ENCODE results near the gene ILK. TPM values are rescaled to one million over a fixed set of nuclear protein-coding genes. Genes with fewer than 3 reads are reported as not detected.

Gene ILK
- total and polyA plus RNA-seq, 10 of the 15 experiments (the other 5 are each of a cell fraction or from before 2014, with no cell fraction given): 51.8 to 163 (median 92.0) TPM

DNA sequence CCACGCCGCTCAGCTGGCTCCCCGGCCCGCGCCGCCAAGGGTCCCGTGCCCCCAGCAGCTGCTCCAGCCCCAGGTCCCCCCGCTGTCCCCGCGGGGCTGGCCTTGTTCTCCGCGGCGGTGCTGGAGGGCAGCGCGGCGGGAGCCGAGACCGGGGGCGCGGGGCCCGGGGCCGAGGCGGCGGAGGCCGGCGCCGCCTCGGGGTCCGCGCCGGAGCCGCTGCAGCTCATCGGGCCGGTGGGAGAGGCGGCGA, 8.3 kb downstream of the ILK start:
- peaks cover 23 to 34% of the 10 kb centered on the region in 2 experiments for H3K36me3 ChIP-seq (ENCODE audit: control insufficient read depth in 2 of 2, insufficient read depth in 2 of 2, low read length in 1 of 2)
- POLR2A ChIA-PET: interaction anchor here (0.6 to 7.2 kb wide), 14 partner anchors 8 to 133 kb away, joined by 3 to 85 read pairs (median 5); partner anchors contain the start of genes ARFIP2, ILK, MRPL17 and TIMM10B
- ATAC-seq (no peak), FAIRE-seq (no peak), DNase-seq (ENCODE audit: low read depth, low spot score) (no peak)
- H3K9ac ChIP-seq (ENCODE audit: control insufficient read depth, insufficient read depth, low read length): peak overlapping the region; percentile 95
- in situ Hi-C loops (cut with MboI): loop anchor here (10.0 kb wide), 1 partner anchor 913 kb away; no protein-coding TSS in a partner anchor
- no peaks in the 10 kb centered on the region for H4K20me1 ChIP-seq (ENCODE audit: control insufficient read depth, insufficient read depth)
- H2AFZ ChIP-seq (ENCODE audit: control insufficient read depth, low read depth, low read length): no peak overlapping the region
- H3K4me1 ChIP-seq (ENCODE audit: control insufficient read depth, insufficient read depth, low read length): peaks cover 26% of the 10 kb centered on the region
- H3K9me3 ChIP-seq (replicated peaks; ENCODE audit: control insufficient read depth, insufficient read depth, low read length): no peaks in the 10 kb centered on the region
- SMC1A ChIA-PET (ENCODE audit: uncharacterized antibody, unreplicated experiment): interaction anchor here (0.8 to 3.1 kb wide), 7 partner anchors 8 to 134 kb away, joined by 3 to 24 read pairs (median 3); partner anchors contain the start of genes ILK and MRPL17
- no TSS peak for BruUV-seq (replicated peaks)
- H3K4me3 ChIP-seq: peak overlapping the region; percentile 87
- peaks cover 27% of the 10 kb centered on the region for H3K79me2 ChIP-seq (ENCODE audit: control insufficient read depth, insufficient read depth, low read length)
- H3K4me2 ChIP-seq (ENCODE audit: control insufficient read depth, insufficient read depth): no peak overlapping the region
- CTCF ChIA-PET: interaction anchor here (0.7 to 2.7 kb wide), 8 partner anchors 10 to 85 kb away, joined by 3 to 18 read pairs (median 3); partner anchors contain the start of gene MRPL17
- H3K27ac ChIP-seq (ENCODE audit: control insufficient read depth, insufficient read depth): peak overlapping the region; percentile 99
- H3K27me3 ChIP-seq (replicated peaks in 1 of 2; ENCODE audit: control insufficient read depth in 2 of 2, insufficient read depth in 2 of 2, low read length in 1 of 2): no peaks in the 10 kb centered on the region
- 0% methylated on average over 18 of the region's 36 CpGs for WGBS (ENCODE audit: insufficient coverage, insufficient replicate concordance, low lambda C conversion rate, missing lambda C conversion rate)
- intact Hi-C loops (cut with micrococcal nuclease; ENCODE audit: unreplicated experiment): loop anchor here (2.0 to 10.0 kb wide), 4 partner anchors 55 to 913 kb away; partner anchors contain the start of gene MRPL17
- RAD21 ChIA-PET (ENCODE audit: unreplicated experiment): interaction anchor here (0.7 to 1.9 kb wide), 10 partner anchors 7 to 131 kb away, joined by 3 to 21 read pairs (median 3); partner anchors contain the start of genes ARFIP2, MRPL17 and TIMM10B
- TF ChIP-seq CREM (IDR thresholded peaks at IDR 0.05; ENCODE audit: low read depth) (no peak), NR2F1 (conservative IDR thresholded peaks at IDR 0.05) (peak; percentile 55; the same call in 1 of the 2 replicates), EED (IDR thresholded peaks at IDR 0.05; ENCODE audit: low read depth) (no peak), EGR1 (IDR thresholded peaks at IDR 0.05; ENCODE audit: borderline replicate concordance in 1 of 2, low read depth in 2 of 2, low read length in 2 of 2) (no peak), ZSCAN29 (IDR thresholded peaks at IDR 0.05) (peak; percentile 71; the same call in 1 of the 2 replicates), FOS (IDR thresholded peaks at IDR 0.05; ENCODE audit: borderline replicate concordance, extremely low read depth, insufficient read length) (no peak), LARP7 (IDR thresholded peaks at IDR 0.05) (0 out of 2 replicates have a peak, but pooled peaks have one; percentile 76), BCLAF1 (IDR thresholded peaks at IDR 0.05) (0 out of 2 replicates have a peak, but pooled peaks have one; percentile 35), PAX5 (IDR thresholded peaks at IDR 0.05; ENCODE audit: borderline replicate concordance, low read depth, low read length) (no peak), ZNF217 (IDR thresholded peaks at IDR 0.05) (peak; percentile 51; the same call in 1 of the 2 replicates), NR2C1 (IDR thresholded peaks at IDR 0.05) (peak; percentile 42), CHD4 (IDR thresholded peaks at IDR 0.05) (no peak), IKZF1 (conservative IDR thresholded peaks at IDR 0.05) (no peak), NBN (IDR thresholded peaks at IDR 0.05) (no peak)
- TF ChIP-seq, protein P1, sequence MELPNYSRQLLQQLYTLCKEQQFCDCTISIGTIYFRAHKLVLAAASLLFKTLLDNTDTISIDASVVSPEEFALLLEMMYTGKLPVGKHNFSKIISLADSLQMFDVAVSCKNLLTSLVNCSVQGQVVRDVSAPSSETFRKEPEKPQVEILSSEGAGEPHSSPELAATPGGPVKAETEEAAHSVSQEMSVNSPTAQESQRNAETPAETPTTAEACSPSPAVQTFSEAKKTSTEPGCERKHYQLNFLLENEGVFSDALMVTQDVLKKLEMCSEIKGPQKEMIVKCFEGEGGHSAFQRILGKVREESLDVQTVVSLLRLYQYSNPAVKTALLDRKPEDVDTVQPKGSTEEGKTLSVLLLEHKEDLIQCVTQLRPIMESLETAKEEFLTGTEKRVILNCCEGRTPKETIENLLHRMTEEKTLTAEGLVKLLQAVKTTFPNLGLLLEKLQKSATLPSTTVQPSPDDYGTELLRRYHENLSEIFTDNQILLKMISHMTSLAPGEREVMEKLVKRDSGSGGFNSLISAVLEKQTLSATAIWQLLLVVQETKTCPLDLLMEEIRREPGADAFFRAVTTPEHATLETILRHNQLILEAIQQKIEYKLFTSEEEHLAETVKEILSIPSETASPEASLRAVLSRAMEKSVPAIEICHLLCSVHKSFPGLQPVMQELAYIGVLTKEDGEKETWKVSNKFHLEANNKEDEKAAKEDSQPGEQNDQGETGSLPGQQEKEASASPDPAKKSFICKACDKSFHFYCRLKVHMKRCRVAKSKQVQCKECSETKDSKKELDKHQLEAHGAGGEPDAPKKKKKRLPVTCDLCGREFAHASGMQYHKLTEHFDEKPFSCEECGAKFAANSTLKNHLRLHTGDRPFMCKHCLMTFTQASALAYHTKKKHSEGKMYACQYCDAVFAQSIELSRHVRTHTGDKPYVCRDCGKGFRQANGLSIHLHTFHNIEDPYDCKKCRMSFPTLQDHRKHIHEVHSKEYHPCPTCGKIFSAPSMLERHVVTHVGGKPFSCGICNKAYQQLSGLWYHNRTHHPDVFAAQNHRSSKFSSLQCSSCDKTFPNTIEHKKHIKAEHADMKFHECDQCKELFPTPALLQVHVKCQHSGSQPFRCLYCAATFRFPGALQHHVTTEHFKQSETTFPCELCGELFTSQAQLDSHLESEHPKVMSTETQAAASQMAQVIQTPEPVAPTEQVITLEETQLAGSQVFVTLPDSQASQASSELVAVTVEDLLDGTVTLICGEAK (IDR thresholded peaks at IDR 0.05; ENCODE audit: borderline replicate concordance): no peak
- TF ChIP-seq, protein P2, sequence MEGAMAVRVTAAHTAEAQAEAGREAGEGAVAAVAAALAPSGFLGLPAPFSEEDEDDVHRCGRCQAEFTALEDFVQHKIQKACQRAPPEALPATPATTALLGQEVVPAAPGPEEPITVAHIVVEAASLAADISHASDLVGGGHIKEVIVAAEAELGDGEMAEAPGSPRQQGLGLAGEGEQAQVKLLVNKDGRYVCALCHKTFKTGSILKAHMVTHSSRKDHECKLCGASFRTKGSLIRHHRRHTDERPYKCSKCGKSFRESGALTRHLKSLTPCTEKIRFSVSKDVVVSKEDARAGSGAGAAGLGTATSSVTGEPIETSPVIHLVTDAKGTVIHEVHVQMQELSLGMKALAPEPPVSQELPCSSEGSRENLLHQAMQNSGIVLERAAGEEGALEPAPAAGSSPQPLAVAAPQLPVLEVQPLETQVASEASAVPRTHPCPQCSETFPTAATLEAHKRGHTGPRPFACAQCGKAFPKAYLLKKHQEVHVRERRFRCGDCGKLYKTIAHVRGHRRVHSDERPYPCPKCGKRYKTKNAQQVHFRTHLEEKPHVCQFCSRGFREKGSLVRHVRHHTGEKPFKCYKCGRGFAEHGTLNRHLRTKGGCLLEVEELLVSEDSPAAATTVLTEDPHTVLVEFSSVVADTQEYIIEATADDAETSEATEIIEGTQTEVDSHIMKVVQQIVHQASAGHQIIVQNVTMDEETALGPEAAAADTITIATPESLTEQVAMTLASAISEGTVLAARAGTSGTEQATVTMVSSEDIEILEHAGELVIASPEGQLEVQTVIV (IDR thresholded peaks at IDR 0.05; ENCODE audit: borderline replicate concordance, partially characterized antibody): no peak

All from GM12878 (cell line).